MM.1S (cell line): ENCODE measurements around the gene NR1H3.

Source experiments
- CTCF ChIP-seq: fragments of 300-600 bp; sonication (generic); IDR thresholded peaks from 2 replicates; pipeline ENCODE4 v1.5.1; 2016; ENCODE audit warnings: antibody characterized with exemption, low read length, mixed read lengths
- EZH2phosphoT487 ChIP-seq: fragments of 300-600 bp; sonication (generic); IDR thresholded peaks from 2 replicates; pipeline ENCODE4 v1.6.1; 2018; ENCODE audit warnings: antibody characterized with exemption, low read length

GRCh38 chr11:47239852-47240251, 17.9 kb upstream of the NR1H3 start:
- TF ChIP-seq EZH2phosphoT487 (no peak), CTCF (no peak)
